ENCODE data around the gene RABGGTA.

Gene RABGGTA

DNA sequence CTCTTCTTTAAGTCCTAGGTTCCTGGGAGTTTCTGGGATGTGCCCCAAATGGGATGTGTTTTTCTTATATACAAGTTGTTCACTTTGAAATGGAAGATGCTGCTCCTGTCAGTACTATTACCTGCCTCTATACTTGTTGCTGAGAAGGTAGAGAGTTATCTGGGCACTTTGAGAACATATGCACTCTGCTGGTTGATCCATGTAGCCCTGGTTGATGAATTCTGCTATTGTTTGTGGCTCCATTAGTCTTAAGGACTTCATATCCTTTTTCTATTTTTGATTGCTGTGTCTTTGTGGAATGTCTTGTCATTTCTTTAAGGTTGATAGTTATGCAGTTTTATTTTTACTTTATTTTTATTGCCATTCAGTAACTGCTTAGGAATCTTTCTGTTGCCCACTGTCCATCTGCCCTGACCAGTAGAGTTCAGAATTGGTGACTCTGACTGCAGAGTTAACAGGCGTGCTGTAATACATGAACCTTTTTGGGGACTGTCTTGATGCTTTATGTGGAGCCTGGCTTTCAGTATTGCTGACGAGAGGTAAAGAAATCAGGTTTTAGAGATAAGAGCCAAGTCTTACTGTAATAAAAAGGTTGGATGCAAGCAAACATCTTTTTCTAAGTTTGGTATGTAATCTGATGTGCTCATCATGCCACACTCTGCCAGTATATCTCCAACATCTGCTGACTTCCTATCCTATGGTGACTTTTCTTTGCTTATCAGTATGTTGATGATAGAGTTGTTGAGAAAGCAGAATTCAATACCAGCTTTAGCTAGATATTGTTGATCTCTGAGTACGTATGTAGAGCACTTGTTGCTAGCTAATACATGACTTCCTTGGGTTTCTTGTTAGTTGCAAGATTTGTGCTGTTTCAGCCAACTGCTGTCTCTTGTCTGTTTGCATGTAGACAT is 37.0 kb downstream of the RABGGTA start:
- TF ChIP-seq ZBTB7A (IDR thresholded peaks at IDR 0.05; ENCODE audit: low read depth) (no peak), RAD21 (IDR thresholded peaks at IDR 0.05; ENCODE audit: low read depth) (no peak), USF1 (IDR thresholded peaks at IDR 0.05) (no peak), REST (IDR thresholded peaks at IDR 0.05; ENCODE audit: low read depth) (no peak), TAF1 (IDR thresholded peaks at IDR 0.05; ENCODE audit: low read depth) (no peak), YY1 (IDR thresholded peaks at IDR 0.05; ENCODE audit: low read depth) (no peak)
- TF ChIP-seq, protein P1, sequence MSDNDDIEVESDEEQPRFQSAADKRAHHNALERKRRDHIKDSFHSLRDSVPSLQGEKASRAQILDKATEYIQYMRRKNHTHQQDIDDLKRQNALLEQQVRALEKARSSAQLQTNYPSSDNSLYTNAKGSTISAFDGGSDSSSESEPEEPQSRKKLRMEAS (IDR thresholded peaks at IDR 0.05), result no peak

DNA sequence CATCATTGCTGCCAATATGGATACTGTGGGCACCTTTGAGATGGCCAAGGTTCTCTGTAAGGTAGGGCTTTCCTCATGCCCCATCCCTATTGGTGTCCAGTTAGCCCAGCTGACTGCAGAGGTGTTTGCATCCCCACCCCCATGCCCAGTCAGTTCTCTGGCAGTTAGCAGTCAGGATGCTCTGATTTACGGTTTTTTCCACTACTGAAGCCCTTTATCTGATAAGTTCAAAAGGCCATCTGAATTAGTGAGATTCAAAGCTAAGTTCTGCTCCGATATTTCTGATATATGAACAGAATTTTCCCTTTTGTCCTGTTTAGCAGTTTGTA is 37.9 kb downstream of the RABGGTA start:
- no peak for TF ChIP-seq EGR1 (IDR thresholded peaks at IDR 0.05)
- no peak for TF ChIP-seq FOXM1 (IDR thresholded peaks at IDR 0.05; ENCODE audit: borderline replicate concordance, low read depth)
- TF ChIP-seq RAD21 (IDR thresholded peaks at IDR 0.05; ENCODE audit: low read depth), result no peak
- TF ChIP-seq YY1 (IDR thresholded peaks at IDR 0.05; ENCODE audit: low read depth), result no peak
- no peak for TF ChIP-seq TAF1 (IDR thresholded peaks at IDR 0.05; ENCODE audit: low read depth)
- TF ChIP-seq REST (IDR thresholded peaks at IDR 0.05; ENCODE audit: low read depth), result no peak

GRCh38 chr14:24232645-24233537 is 38.5 kb downstream of the RABGGTA start, which contains the start of gene GMPR2:
GMPR2 (plus strand) TSS chr14:24232929; CDS start chr14:24233254, 325 bp downstream.
- TF ChIP-seq USF1 (IDR thresholded peaks at IDR 0.05), result no peak
- TF ChIP-seq EGR1 (IDR thresholded peaks at IDR 0.05), result no peak
- no peak for TF ChIP-seq NFIC (IDR thresholded peaks at IDR 0.05)
- TF ChIP-seq, protein P1 (IDR thresholded peaks at IDR 0.05), result peak; percentile 51; the same call in 1 of the 2 replicates
- TF ChIP-seq CREB1 (IDR thresholded peaks at IDR 0.05; ENCODE audit: low read depth), result no peak
- TF ChIP-seq RAD21 (IDR thresholded peaks at IDR 0.05; ENCODE audit: low read depth), result no peak
- peak; percentile 63 for TF ChIP-seq TAF1 (IDR thresholded peaks at IDR 0.05; ENCODE audit: low read depth)
- no peak for TF ChIP-seq EP300 (IDR thresholded peaks at IDR 0.05; ENCODE audit: borderline replicate concordance)
- TF ChIP-seq REST (IDR thresholded peaks at IDR 0.05; ENCODE audit: low read depth), result no peak
- TF ChIP-seq YY1 (IDR thresholded peaks at IDR 0.05; ENCODE audit: low read depth), result no peak
- no peak for TF ChIP-seq ZBTB7A (IDR thresholded peaks at IDR 0.05; ENCODE audit: low read depth)
- TF ChIP-seq TEAD4 (IDR thresholded peaks at IDR 0.05), result peak; percentile 66
- peak; percentile 1; the same call in 1 of the 2 replicates for TF ChIP-seq TCF12 (IDR thresholded peaks at IDR 0.05; ENCODE audit: low read depth)
- TF ChIP-seq FOXM1 (IDR thresholded peaks at IDR 0.05; ENCODE audit: borderline replicate concordance, low read depth), result no peak
- no peak for TF ChIP-seq CEBPB (IDR thresholded peaks at IDR 0.05)

Measured in Ishikawa (cell line).